Fibroblast of mammary gland (primary cell): Measurements from ENCODE around the gene NRSN2.
"Not testable (repeated sequence)": the region's sequence is repeated elsewhere in the genome, so short reads cannot be mapped to it uniquely, and the experiment has no call there.

Source experiments
- DNase-seq: peaks from one replicate; pipeline ENCODE4 v3.0.0-alpha.2; 2010; ENCODE audit warnings: low read depth
- H3K4me3 ChIP-seq: 2 replicates; pipeline ENCODE4 v1.5.1; 2011; ENCODE audit warnings: low read depth, mild to moderate bottlenecking, low read length, moderate library complexity; ENCODE audit not compliant: control insufficient read depth
- TF ChIP-seq, protein P1 (sequence below): conservative IDR thresholded peaks from 2 replicates; pipeline ENCODE4 v1.5.1; 2011; ENCODE audit warnings: low read depth, low read length, inconsistent platforms; ENCODE audit not compliant: control insufficient read depth, insufficient read depth

Gene NRSN2

DNA sequence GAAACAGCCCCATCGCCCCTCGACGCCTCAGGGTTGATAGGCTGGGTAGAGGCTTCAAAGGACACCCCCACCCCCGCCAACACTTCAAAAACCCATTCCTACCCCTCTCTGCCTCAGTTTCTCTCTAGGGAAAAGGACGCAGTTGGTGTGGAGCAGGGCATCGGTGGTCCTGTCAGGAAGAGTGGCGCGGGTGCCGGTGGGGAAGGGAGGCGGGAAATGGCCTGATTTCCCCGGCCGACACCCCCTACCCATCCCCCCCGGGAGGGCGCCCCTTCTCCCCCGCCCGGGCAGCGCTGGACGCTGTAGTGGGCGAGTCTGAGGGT is 367 bp downstream of the NRSN2 start:
- no peak for DNase-seq
- peak overlapping the region; percentile 77 for H3K4me3 ChIP-seq
- TF ChIP-seq, protein P1, sequence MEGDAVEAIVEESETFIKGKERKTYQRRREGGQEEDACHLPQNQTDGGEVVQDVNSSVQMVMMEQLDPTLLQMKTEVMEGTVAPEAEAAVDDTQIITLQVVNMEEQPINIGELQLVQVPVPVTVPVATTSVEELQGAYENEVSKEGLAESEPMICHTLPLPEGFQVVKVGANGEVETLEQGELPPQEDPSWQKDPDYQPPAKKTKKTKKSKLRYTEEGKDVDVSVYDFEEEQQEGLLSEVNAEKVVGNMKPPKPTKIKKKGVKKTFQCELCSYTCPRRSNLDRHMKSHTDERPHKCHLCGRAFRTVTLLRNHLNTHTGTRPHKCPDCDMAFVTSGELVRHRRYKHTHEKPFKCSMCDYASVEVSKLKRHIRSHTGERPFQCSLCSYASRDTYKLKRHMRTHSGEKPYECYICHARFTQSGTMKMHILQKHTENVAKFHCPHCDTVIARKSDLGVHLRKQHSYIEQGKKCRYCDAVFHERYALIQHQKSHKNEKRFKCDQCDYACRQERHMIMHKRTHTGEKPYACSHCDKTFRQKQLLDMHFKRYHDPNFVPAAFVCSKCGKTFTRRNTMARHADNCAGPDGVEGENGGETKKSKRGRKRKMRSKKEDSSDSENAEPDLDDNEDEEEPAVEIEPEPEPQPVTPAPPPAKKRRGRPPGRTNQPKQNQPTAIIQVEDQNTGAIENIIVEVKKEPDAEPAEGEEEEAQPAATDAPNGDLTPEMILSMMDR: no peak

DNA sequence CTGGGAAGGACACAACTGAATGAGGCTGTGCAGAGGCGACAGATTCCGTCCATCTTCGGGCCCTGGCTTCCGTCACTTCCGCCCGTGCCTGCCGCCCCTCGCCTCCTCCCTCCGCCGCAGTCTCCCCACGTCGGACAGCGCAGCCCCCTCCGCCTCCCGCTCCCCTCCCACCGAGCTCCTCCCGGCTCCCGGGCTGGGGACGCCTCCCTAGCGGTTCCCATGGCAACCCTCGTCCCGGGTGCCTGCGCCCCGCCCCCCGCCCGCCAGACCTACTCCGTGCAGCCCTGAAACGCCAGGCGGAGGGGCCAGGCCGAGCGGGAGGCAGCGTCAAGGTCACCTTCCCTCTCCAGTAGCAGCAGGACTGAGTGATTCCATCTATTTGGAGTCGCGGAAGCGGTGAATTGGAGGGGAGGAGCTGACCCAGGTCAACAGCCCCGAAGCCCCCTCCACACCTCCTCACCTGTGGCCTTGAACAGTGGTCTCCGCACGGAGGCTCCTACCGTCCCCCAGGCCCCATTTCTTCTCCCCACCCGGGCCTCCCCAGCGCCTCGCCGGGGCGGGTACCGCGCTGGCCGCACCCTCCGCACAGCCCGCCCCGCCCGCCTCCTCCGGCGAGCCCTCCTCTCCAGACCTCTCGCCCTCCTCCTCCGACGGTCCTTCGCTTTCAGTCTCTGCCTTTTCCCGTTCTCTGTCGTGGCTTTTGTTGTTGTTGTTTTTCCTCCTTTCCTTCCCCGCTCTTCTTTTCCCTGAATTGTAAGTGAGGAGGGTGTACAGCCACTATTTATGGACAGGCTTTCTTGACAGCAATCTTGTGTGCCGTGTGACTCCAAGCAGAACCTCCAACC is 951 bp downstream of the NRSN2 start:
- peak; percentile 89 for DNase-seq
- peak overlapping the region; percentile 77 for H3K4me3 ChIP-seq
- TF ChIP-seq, protein P1: no peak

GRCh38 chr20:348972-349841 is 2.3 kb downstream of the NRSN2 start:
- no peak overlapping the region for H3K4me3 ChIP-seq
- TF ChIP-seq, protein P1: no peak
- no peak for DNase-seq

GRCh38 chr20:353166-353565 is 6.3 kb downstream of the NRSN2 start:
- DNase-seq: no peak
- no peak overlapping the region for H3K4me3 ChIP-seq
- TF ChIP-seq, protein P1: no peak

GRCh38 chr20:354298-354977 is 7.5 kb downstream of the NRSN2 start:
- peak; percentile 68 for DNase-seq
- TF ChIP-seq, protein P1: peak; percentile 91
- no peak overlapping the region for H3K4me3 ChIP-seq

GRCh38 chr20:356154-356553 is 9.2 kb downstream of the NRSN2 start:
- not testable (repeated sequence) for DNase-seq, H3K4me3 ChIP-seq
